Progenitor cell of endocrine pancreas (in vitro differentiated cells): Measurements from ENCODE around the gene NAT8L. TPM values are rescaled to one million over a fixed set of nuclear protein-coding genes. Genes with fewer than 3 reads are reported as not detected.

Source experiments
- DNase-seq: peaks from one replicate; pipeline ENCODE4 v3.0.0; 2021; ENCODE audit warnings: low spot score; ENCODE audit not compliant: unreplicated experiment
- H3K27ac Mint-ChIP-seq: 2 replicates; pipeline ENCODE4 v1.8.0; 2021; ENCODE audit warnings: mild to moderate bottlenecking, moderate library complexity, mixed read lengths
- H3K27me3 Mint-ChIP-seq: 2 replicates; pipeline ENCODE4 v1.8.0; 2021; ENCODE audit warnings: mixed read lengths
- H3K36me3 Mint-ChIP-seq: 2 replicates; pipeline ENCODE4 v1.8.0; 2022; ENCODE audit warnings: mixed read lengths; ENCODE audit not compliant: insufficient read depth
- H3K4me1 Mint-ChIP-seq: 2 replicates; pipeline ENCODE4 v1.8.0; 2021; ENCODE audit warnings: low read depth, mixed read lengths
- H3K4me3 Mint-ChIP-seq: 2 replicates; pipeline ENCODE4 v1.8.0; 2021; ENCODE audit warnings: low read depth, mild to moderate bottlenecking, moderate library complexity, mixed read lengths
- H3K9me3 Mint-ChIP-seq: 2 replicates; pipeline ENCODE4 v1.8.0; 2021; ENCODE audit warnings: low read depth, mixed read lengths
- CTCF ChIP-seq: fragments of 200-600 bp; sonication (generic); IDR thresholded peaks from one replicate; pipeline ENCODE4 v1.5.0; 2021; ENCODE audit warnings: antibody characterized with exemption, mild to moderate bottlenecking; ENCODE audit not compliant: unreplicated experiment
- total RNA-seq: library from RNA; stranded (reverse); gene quantifications from 2 replicates; pipeline ENCODE4 v1.2.1, GENCODE V29; 2021

The NAT8L gene
- total RNA-seq, 1 donor from 2014 or later: 20.7 TPM

GRCh38 chr4:2062808-2063524, 3.8 kb downstream of the NAT8L start:
- Mint-ChIP-seq H3K36me3 (peaks cover 3% of the 10 kb centered on the region), H3K4me3 (no peak overlapping the region), H3K9me3 (no peaks in the 10 kb centered on the region), H3K27ac (no peak overlapping the region), H3K27me3 (no peaks in the 10 kb centered on the region), H3K4me1 (no peaks in the 10 kb centered on the region)
- no peak for DNase-seq
- TF ChIP-seq CTCF: no peak

GRCh38 chr4:2063557-2064275, 4.6 kb downstream of the NAT8L start:
- Mint-ChIP-seq H3K9me3 (no peaks in the 10 kb centered on the region), H3K36me3 (peaks cover 3% of the 10 kb centered on the region), H3K27ac (no peak overlapping the region), H3K4me1 (no peaks in the 10 kb centered on the region), H3K4me3 (no peak overlapping the region), H3K27me3 (no peaks in the 10 kb centered on the region)
- no peak for TF ChIP-seq CTCF
- DNase-seq: no peak

GRCh38 chr4:2064276-2064991, 5.3 kb downstream of the NAT8L start:
- Mint-ChIP-seq H3K4me3 (no peak overlapping the region), H3K9me3 (no peaks in the 10 kb centered on the region), H3K4me1 (no peaks in the 10 kb centered on the region), H3K27ac (no peak overlapping the region), H3K36me3 (peaks cover 3% of the 10 kb centered on the region), H3K27me3 (no peaks in the 10 kb centered on the region)
- DNase-seq: no peak
- no peak for TF ChIP-seq CTCF

GRCh38 chr4:2065106-2065930, 6.2 kb downstream of the NAT8L start:
- no peak overlapping the region for H3K27ac Mint-ChIP-seq
- H3K4me1 Mint-ChIP-seq: no peaks in the 10 kb centered on the region
- no peaks in the 10 kb centered on the region for H3K9me3 Mint-ChIP-seq
- no peak for TF ChIP-seq CTCF
- H3K4me3 Mint-ChIP-seq: no peak overlapping the region
- H3K36me3 Mint-ChIP-seq: peaks cover 3% of the 10 kb centered on the region
- DNase-seq: no peak
- no peaks in the 10 kb centered on the region for H3K27me3 Mint-ChIP-seq
